Stimulated activated CD4-positive, alpha-beta T cell treated with anti-CD3 and anti-CD28 coated beads, Interleukin-15, amount 100 ng/mL, for 1 hour (primary cell): ENCODE data around the gene NDUFB2.
"Not testable (repeated sequence)": the region's sequence is repeated elsewhere in the genome, so short reads cannot be mapped to it uniquely, and the experiment has no call there.

Experiments
- DNase-seq, 2 donors: peaks; one replicate each; pipeline ENCODE4 v3.0.0-alpha.2; 2020; ENCODE audit warnings: low read depth in 1 of 2, low spot score in 1 of 2

The NDUFB2 gene

DNA sequence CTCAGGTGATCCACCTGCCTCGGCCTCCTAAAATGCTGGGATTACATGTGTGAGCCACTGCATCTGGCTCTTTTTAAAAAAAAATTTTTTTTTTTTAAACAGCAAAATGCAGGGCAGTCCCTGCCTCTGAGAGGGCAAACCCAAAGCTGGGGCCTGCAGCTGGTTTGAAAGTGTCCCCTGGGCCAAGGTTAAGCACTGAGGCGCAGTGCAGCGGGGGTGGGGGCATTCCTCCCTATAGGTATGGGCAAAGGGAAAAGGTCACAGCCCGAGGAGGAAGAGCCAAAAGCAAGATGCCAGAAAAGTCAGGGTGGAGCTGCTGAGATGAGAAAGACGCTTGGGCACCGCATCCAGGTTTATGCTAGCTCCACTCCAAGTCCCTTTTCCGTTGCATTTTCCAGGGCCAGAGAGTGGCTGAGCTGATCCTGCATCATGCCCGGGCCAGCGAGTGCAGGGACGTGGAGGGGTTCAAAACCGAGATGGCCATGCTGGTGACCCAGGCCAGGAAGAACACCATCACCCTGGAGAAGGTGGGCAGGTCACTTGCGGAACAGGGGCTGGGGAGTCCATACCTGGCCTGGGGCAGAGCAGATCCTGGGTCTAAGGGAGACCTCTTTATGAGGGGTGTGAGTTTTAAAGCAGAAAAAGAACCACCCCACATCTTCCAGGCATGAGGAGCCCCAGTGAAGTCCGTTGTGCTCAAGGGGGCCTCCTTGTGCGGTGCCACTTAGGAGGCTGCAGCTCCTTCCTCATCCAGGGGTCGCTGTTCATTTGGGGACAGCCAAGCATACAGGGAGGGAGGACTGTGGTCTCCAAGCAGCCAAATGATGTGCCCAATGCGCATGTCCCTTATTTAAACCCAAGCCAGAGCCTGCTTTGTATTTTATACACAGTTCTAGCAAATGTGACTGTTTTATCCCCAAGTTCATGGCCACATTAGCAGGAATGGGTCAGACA is 7.0 kb upstream of the NDUFB2 start:
- no peak for DNase-seq

DNA sequence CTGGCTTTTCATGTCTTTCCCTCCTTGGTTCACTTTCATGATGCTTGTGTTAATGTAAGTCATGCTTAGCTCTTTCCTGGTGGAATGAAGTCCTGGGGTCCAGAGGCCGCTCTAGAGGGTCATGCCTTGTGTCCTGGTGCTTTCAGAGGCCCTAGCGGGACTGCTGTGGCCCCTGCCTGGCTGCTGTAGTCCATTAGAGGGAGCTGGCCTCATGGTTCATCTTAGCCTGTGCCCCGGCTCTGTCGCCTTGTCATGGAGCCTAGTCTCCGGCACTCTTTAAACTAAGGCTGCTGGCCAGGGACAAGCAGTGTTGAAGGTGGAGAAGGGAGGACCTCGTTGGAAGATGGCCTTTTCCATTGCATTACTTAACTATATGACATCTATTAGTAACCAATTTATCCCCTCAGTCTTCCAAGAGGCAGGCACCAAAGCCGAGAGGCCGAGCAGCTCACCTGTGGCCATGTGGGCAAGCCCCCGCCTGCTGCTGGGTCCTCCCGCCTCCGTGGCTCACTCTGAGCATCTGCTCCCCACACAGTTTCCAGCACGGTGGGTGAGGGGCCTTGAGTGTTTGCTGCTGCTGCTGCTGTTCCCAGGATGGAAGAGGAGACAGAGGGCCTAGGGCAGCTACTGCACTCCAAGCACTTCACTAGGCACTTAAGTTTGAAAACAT is 5.0 kb upstream of the NDUFB2 start:
- no peak for DNase-seq

DNA sequence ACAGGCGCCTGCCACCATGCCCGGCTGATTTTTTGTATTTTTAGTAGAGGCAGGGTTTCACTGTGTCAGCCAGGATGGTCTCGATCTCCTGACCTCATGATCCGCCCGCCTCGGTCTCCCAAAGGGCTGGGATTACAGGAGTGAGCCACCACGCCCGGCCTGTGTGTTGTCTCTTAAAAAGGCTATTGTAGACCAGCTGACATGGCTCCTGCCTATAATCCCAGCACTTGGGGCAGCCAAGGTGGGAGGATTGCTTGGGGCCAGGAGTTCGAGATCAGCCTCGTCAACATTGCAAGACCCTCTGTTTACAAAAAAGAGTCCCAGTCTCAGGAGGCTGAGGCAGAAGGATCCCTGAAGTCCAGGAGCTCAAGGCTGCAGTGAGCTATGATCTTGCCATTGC is 2.7 kb upstream of the NDUFB2 start:
- not testable (repeated sequence) for DNase-seq

DNA sequence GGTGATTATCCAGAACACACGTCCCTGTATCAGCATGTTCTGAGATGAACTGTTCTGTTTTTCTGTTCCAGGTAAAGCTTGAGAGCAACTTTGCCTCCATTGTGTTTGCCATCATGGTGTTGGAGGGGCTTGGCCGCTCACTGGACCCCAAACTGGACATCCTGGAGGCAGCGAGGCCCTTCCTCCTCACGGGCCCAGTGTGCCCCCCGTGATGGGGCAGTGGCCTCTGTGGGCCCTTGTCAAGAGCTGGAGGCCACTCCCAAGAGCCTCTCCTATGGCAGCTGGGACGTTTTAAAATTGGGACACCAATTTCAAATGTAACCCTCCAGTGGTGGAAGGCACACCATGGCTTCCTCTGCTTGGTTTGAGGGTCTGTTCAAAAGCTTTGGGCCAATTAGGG is 1.9 kb upstream of the NDUFB2 start:
- DNase-seq, result no peak

GRCh38 chr7:140695381-140695780 is 1.1 kb upstream of the NDUFB2 start:
- no peak for DNase-seq

- DNase-seq, result peak; percentile 87 to 92
These were observed 356 bp upstream of the NDUFB2 start for GRCh38 chr7:140696024-140696679.

DNA sequence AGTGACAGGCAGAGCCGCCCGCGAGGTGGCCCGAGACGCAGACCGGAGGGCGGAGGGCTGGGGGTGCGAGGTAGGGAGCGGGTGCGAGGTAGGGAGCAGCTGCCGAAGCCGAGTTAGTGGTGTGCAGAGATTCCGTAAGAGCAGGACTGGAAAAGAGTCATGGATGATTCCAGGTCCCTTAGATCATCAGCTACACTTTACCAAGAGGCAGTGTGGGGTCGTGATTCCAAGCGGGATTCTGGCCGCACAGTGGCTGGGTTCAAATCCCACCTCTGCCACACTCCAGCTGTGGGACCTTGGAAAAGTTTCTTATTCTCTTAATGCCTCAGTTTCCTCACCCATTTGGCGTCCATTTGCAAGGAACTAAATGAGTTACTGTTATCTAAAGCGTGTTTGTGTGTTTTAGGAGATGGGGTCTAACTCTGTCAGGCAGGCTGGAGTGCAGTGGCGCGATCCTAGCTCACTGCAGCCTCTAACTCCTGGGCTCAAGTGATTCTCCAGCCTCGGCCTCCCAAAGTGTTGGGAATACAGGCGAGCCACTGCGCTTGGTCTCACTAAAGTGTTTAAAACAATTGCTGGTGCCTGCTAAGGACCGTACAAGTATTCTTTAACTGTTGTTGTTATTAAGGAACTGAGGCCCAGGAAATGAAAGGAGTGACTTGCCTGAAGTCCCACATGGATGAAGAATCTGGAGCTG is 1.1 kb downstream of the NDUFB2 start:
- DNase-seq, result no peak

DNA sequence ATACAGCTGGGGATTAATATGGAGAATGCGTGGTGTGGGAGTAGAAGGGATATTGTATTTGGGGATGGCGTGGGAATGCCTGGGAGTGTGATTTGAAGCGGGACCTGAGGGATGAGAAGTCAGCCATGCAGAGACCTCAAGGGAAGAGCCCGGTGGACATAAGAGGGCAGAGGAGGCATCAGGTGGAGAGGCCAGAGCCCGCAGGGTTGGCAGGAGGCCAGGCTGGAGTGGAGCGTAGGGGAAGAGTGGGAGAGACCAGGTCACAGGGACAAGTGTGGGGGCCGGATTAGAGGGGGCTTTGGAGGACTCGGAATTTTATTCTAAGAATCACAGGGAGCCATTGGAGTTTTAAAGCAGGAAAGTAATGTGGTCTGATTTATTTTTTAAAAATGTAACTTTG is 2.0 kb downstream of the NDUFB2 start:
- DNase-seq, result no peak

GRCh38 chr7:140702774-140703173 is 6.3 kb downstream of the NDUFB2 start:
- no peak for DNase-seq

DNA sequence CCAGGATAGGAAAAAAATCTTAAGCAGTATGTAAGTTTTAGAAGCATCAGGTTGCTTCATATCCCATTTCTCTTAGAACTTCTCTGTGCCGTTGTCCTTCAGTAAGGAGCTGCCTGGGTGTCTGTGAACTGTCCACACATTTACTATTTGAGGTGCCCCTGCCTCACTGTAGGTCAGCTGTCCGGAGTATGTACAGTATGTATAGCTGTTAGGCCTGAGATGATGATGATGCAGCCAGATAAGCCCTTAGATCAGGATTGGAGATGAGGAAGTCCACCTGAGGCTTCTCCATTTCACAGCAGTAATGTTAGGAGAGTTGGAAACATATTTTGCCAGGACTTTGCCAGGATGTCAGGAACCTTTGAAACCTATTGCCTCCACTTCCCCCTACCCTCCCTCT is 7.7 kb downstream of the NDUFB2 start:
- DNase-seq, result no peak

DNA sequence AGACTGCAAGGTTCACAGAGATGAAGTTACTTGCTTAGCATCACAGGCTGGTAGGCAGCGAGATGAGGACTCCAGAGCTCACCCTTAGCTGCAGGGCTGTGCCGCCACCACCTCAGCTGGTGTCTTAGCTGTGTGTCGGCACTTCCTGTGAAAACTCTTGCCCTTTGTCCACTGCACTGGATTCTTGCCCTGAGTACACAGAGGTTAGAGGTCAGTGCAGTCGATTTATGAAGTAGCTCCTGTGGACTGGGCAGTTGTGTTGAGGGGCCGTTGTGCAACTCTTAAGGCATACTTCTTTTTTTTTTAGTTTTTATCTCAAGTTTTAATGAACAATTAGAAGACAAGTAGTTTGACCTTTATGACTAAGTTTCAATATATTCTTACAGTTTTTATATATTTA is 10.6 kb downstream of the NDUFB2 start:
- no peak for DNase-seq

DNA sequence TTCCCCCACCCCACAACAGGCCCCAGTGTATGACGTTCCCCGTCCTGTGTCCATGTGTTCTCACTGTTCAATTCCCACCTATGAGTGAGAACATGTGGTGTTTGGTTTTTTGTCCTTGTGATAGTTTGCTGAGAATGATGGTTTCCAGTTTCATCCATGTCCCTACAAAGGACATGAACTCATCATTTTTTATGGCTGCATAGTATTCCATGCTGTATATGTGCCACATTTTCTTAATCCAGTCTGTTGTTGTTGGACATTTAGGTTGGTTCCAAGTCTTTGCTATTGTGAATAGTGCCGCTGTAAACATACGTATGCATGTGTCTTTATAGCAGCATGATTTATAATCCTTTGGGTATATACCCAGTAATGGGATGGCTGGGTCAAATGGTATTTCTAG is 12.3 kb downstream of the NDUFB2 start:
- DNase-seq, result not testable (repeated sequence)

DNA sequence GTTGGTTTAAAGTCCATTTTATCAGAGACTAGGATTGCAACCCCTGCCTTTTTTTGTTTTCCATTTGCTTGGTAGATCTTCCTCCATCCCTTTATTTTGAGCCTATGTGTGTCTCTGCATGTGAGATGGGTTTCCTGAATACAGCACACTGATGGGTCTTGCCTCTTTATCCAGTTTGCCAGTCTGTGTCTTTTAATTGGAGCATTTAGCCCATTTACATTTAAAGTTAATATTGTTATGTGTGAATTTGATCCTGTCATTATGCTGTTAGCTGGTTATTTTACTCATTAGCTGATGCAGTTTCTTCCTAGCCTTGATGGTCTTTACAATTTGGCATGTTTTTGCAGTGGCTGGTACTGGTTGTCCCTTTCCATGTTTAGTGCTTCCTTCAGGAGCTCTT is 15.9 kb downstream of the NDUFB2 start:
- DNase-seq, result not testable (repeated sequence)

- no peak for DNase-seq
These were observed 18.0 kb downstream of the NDUFB2 start for GRCh38 chr7:140714331-140715040.

- DNase-seq, result no peak
These were observed 23.2 kb downstream of the NDUFB2 start for GRCh38 chr7:140719721-140720120.

- no peak for DNase-seq
These were observed 25.7 kb downstream of the NDUFB2 start for GRCh38 chr7:140722254-140722653.

- no peak for DNase-seq
These were observed 26.5 kb downstream of the NDUFB2 start for GRCh38 chr7:140723006-140723405.

DNA sequence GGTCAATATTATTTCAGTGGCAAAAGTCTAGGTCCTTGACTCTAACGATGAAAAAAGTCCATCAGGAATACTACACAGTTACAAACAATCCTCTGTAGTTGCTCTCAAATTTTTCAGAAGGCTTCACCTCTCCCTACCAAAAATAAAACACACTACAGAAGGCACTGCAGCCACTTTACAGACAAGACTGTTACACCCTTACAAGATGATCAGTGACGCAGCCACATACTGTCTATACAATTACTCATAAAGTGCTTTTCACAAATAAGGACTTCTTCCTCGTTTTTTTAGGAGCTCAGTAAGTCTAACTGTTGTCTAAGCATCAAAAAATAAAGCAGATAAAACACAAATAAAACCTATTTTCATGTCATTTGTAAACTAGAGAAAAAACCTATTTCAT is 27.1 kb downstream of the NDUFB2 start:
- no peak for DNase-seq

- no peak for DNase-seq
These were observed 28.2 kb downstream of the NDUFB2 start for GRCh38 chr7:140724706-140725105.

GRCh38 chr7:140726281-140726680 is 29.8 kb downstream of the NDUFB2 start:
- DNase-seq, result no peak

DNA sequence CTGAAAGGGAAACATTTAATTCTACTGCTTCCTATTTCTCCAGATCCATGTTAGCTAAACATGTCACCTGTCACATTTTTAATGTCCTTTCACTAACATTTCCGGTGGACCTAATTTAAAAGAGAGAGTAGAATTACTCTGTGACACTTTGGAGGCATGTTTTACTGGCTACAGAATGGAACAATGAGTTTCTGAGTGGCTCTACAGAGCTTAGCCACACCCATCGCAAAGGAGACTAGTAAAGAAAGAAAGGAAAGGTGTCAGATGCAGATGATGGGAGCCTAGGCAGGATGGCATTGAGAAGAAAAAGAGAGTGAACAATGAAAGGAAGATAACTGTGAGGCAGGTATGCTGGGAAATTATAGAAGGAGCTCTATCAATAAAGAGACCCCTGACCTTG is 35.9 kb downstream of the NDUFB2 start:
- DNase-seq, result no peak
